GM12891 (cell line): Measurements from ENCODE around the gene ANKS1B.

Source experiments
- DNase-seq: peaks from one replicate; pipeline ENCODE4 v3.0.0; 2011; ENCODE audit warnings: low spot score; ENCODE audit not compliant: insufficient read length
- FAIRE-seq: peaks from 2 replicates; lab custom pipeline; 2011; peaks lifted over from hg19 to GRCh38; lab: Jason Lieb, UNC
- PAX5 ChIP-seq: IDR thresholded peaks from 2 replicates; pipeline ENCODE4 v1.6.1; 2011; ENCODE audit warnings: low read length, moderate library complexity, mild to moderate bottlenecking; ENCODE audit not compliant: insufficient read depth, severe bottlenecking
- POLR2A ChIP-seq: IDR thresholded peaks from 2 replicates; pipeline ENCODE4 v1.6.1; 2011; ENCODE audit warnings: low read depth, low read length, control low read depth
- POLR2AphosphoS5 ChIP-seq: IDR thresholded peaks from 2 replicates; pipeline ENCODE4 v1.6.1; 2011; ENCODE audit warnings: low read depth, low read length, control low read depth
- POU2F2 ChIP-seq: IDR thresholded peaks from 2 replicates; pipeline ENCODE4 v1.6.1; 2011; ENCODE audit warnings: low read depth, mild to moderate bottlenecking, control low read depth, low read length, moderate library complexity
- SPI1 ChIP-seq: IDR thresholded peaks from 2 replicates; pipeline ENCODE4 v1.6.1; 2011; ENCODE audit warnings: low read depth, low read length, control low read depth
- TAF1 ChIP-seq: IDR thresholded peaks from 2 replicates; pipeline ENCODE4 v1.6.1; 2011; ENCODE audit warnings: low read depth, low read length, control low read depth

The ANKS1B gene

DNA sequence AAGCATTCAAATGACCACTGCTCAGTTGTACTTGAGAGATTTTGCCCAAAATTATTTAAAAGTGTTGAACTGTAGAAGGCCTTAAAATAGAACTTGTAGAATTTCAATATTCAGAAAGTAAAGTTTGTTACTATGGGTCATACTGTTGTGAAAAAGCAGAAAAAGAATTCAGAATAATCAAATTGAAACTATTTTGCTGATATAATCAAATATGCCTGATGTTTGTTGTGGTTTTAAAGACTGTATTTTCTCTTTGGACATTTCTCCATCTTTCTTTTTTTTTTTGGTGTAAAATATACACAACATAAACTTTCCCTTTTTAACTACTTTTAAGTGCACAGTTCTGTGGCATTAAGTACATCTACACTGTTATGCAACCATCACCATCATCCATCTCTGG, 964.9 kb downstream of the ANKS1B start:
- DNase-seq (no peak), FAIRE-seq (peak; percentile 13)
- no peak for TF ChIP-seq POU2F2
- no peak for TF ChIP-seq TAF1
- no peak for TF ChIP-seq POLR2AphosphoS5
- TF ChIP-seq PAX5 = no peak
- no peak for TF ChIP-seq SPI1
- TF ChIP-seq POLR2A = no peak

- FAIRE-seq (no peak), DNase-seq (no peak)
- TF ChIP-seq POLR2AphosphoS5 = no peak
- TF ChIP-seq PAX5 = no peak
- no peak for TF ChIP-seq POLR2A
- no peak for TF ChIP-seq SPI1
- TF ChIP-seq POU2F2 = no peak
- TF ChIP-seq TAF1 = no peak
These were observed 966.8 kb downstream of the ANKS1B start for GRCh38 chr12:99017971-99018370.

DNA sequence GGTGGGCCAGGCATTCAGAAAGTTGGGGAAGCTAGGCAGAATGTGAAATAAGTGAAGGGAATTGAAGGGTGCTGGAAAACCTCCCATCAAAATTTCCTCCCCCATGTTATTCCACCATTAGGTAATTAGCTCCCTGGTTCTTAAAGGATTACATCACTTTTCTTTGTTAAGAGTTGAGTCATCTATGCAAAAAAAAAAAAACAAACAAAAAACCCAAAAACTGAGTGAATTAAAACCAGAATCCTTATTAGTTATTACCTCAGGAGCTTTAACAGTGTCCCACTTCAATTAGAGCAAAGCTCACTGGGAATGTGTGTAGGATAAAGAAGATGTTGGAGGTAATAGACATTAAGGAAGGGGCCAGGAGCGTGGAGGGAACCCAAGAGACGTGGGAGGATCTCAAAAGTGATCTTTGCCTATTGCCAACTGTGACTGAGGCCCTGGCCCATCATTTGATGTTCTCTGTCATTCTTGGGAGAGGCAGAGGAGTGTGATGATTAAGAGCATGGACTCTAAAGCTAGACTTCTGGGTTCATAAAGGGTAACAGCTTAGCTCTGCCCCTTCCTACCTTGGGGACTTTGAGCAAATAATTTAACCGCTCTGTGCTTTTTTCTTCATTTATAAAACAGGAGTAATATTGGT, 975.0 kb downstream of the ANKS1B start:
- FAIRE-seq (no peak), DNase-seq (no peak)
- TF ChIP-seq POU2F2 (no peak), POLR2AphosphoS5 (no peak), POLR2A (no peak), PAX5 (no peak), TAF1 (no peak), SPI1 (no peak)

- DNase-seq (no peak), FAIRE-seq (no peak)
- no peak for TF ChIP-seq POLR2A
- no peak for TF ChIP-seq POLR2AphosphoS5
- no peak for TF ChIP-seq PAX5
- TF ChIP-seq SPI1 = no peak
- TF ChIP-seq TAF1 = no peak
- no peak for TF ChIP-seq POU2F2
These were observed 979.1 kb downstream of the ANKS1B start for GRCh38 chr12:99005601-99006000.

GRCh38 chr12:99004799-99005466, 979.8 kb downstream of the ANKS1B start:
- DNase-seq (no peak), FAIRE-seq (no peak)
- no peak for TF ChIP-seq POU2F2
- TF ChIP-seq TAF1 = no peak
- TF ChIP-seq POLR2AphosphoS5 = no peak

GRCh38 chr12:99002731-99003130, 982.0 kb downstream of the ANKS1B start:
- FAIRE-seq = no peak
- no peak for DNase-seq
- TF ChIP-seq SPI1 = no peak

DNA sequence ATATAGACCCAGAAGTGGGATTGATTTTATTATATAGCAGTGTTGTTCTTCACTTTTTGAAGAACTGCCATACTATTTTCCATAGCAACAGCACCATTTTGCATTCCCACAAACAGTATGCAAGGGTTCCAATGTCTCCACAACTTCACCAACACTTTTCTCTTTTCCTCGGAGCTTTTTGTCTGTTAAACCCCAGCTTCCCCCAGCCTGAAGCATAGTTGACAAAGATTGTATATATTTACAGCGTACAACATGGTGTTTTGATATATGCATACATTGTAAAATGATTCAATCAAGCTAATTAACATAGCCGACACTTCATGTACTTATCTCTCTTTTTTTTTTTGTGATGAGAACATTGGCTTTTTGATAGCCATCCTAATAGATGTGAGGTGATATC, 982.6 kb downstream of the ANKS1B start:
- DNase-seq (no peak), FAIRE-seq (no peak)
- TF ChIP-seq TAF1 = no peak
- no peak for TF ChIP-seq PAX5
- TF ChIP-seq SPI1 = no peak
- no peak for TF ChIP-seq POLR2AphosphoS5
- TF ChIP-seq POU2F2 = no peak
- no peak for TF ChIP-seq POLR2A

GRCh38 chr12:98999559-98999958, 985.2 kb downstream of the ANKS1B start:
- TF ChIP-seq SPI1 (no peak), TAF1 (no peak), PAX5 (no peak)
- no peak for FAIRE-seq
- DNase-seq = no peak

DNA sequence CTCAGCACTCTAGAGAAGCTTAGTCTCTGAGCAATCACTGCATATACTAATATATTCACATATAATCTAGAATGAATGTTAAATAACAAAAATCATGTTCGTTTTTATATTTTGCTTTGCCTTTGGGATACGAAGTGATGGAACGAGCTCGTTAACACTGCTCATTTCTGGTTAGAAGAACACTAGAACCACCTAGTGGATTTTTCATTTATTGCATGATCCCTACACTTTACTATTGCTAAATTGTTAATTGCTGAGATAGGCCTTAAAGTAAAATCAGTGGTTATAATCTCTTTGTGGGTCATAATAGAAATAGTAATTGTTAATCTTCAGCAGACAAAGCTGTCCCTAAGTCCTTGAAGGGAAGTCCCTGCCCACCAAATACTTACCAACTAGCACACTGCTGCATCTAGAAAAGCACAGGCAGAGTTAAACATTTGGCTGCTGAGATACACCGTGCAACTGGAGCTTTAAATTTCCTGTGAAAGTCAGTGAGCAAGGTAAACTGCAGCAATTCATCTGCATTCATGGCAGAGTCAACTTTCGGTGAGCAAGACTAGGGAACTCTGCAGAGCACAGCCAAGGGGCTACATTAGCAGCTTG, 985.9 kb downstream of the ANKS1B start:
- no peak for TF ChIP-seq POU2F2
- TF ChIP-seq SPI1 = no peak
- no peak for TF ChIP-seq POLR2AphosphoS5
- TF ChIP-seq PAX5 = no peak
- peak; percentile 11 for DNase-seq
- FAIRE-seq = no peak

- DNase-seq (no peak), FAIRE-seq (no peak)
- TF ChIP-seq POLR2A (no peak), TAF1 (no peak), POU2F2 (no peak), SPI1 (no peak), POLR2AphosphoS5 (no peak), PAX5 (no peak)
These were observed 986.8 kb downstream of the ANKS1B start for GRCh38 chr12:98997899-98998298.
